Esophagus squamous epithelium (tissue), 4 donors: ENCODE results near the gene MAP6.

Source experiments
- POLR2A ChIP-seq, 4 donors: fragments of 450-650 bp; IDR thresholded peaks; one replicate each; pipeline ENCODE4 v1.6.1; 2017; ENCODE audit warnings: antibody characterized with exemption in 4 of 4, mild to moderate bottlenecking in 4 of 4, moderate library complexity in 3 of 4
- TF ChIP-seq, protein P1 (sequence below), 6 experiments: fragments of 450-650 bp in 4 of 6; fragments of 200-600 bp in 2 of 6; sonication (generic) in 2 of 6; IDR thresholded peaks; one replicate each; pipeline ENCODE4 v1.5.1; 2016 to 2019; ENCODE audit warnings: antibody characterized with exemption in 6 of 6, mild to moderate bottlenecking in 4 of 6, moderate library complexity in 4 of 6

GRCh38 chr11:75593286-75593915 lies 75.4 kb downstream of the MAP6 start:
- TF ChIP-seq, protein P1, sequence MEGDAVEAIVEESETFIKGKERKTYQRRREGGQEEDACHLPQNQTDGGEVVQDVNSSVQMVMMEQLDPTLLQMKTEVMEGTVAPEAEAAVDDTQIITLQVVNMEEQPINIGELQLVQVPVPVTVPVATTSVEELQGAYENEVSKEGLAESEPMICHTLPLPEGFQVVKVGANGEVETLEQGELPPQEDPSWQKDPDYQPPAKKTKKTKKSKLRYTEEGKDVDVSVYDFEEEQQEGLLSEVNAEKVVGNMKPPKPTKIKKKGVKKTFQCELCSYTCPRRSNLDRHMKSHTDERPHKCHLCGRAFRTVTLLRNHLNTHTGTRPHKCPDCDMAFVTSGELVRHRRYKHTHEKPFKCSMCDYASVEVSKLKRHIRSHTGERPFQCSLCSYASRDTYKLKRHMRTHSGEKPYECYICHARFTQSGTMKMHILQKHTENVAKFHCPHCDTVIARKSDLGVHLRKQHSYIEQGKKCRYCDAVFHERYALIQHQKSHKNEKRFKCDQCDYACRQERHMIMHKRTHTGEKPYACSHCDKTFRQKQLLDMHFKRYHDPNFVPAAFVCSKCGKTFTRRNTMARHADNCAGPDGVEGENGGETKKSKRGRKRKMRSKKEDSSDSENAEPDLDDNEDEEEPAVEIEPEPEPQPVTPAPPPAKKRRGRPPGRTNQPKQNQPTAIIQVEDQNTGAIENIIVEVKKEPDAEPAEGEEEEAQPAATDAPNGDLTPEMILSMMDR (IDR thresholded peaks at IDR 0.05): no peak
- TF ChIP-seq POLR2A (IDR thresholded peaks at IDR 0.05): no peak
